SK-N-SH treated with all-trans-retinoic acid at 6 μM for 48 hours (cell line): ENCODE results near the gene FNDC3B.

Experiments used
- PPARA ChIP-seq: fragments of 250-450 bp; sonication (Bioruptor Pico); IDR thresholded peaks from 2 replicates; pipeline ENCODE4 v1.5.0; 2020; ENCODE audit warnings: mild to moderate bottlenecking, borderline replicate concordance
- RARB ChIP-seq: fragments of 250-450 bp; sonication (Bioruptor Pico); IDR thresholded peaks from 2 replicates; pipeline ENCODE4 v1.8.0; 2021; ENCODE audit warnings: mild to moderate bottlenecking, moderate library complexity

DNA sequence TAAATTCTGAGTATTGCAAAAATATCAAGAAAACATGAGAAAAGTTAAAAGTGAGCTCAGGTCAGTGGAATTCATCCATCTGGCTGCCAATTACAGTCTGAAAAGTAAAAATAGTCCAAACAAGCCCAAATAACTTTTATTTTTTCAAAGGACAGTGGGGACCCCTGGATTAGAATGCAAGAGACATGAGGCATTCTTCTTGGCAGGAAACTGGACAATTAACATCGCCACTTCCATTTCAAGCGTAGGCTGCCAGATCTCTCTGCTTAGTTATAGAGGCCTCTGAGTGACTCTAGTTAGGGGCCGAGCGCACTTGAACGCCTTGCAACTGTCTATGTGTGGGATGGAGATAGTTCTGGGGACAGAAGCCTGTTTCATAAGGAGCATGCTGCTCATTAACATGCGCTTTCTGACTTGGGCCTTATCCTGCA, 219.7 kb downstream of the FNDC3B start:
- TF ChIP-seq PPARA (CRISPR knock-in tag) (no peak), RARB (no peak)
